ENCODE measurements around the gene FAM136A. TPM values are rescaled to one million over a fixed set of nuclear protein-coding genes. Genes with fewer than 3 reads are reported as not detected.

Gene FAM136A
- 48.8 and 49.6 TPM in 2 replicates for total RNA-seq

DNA sequence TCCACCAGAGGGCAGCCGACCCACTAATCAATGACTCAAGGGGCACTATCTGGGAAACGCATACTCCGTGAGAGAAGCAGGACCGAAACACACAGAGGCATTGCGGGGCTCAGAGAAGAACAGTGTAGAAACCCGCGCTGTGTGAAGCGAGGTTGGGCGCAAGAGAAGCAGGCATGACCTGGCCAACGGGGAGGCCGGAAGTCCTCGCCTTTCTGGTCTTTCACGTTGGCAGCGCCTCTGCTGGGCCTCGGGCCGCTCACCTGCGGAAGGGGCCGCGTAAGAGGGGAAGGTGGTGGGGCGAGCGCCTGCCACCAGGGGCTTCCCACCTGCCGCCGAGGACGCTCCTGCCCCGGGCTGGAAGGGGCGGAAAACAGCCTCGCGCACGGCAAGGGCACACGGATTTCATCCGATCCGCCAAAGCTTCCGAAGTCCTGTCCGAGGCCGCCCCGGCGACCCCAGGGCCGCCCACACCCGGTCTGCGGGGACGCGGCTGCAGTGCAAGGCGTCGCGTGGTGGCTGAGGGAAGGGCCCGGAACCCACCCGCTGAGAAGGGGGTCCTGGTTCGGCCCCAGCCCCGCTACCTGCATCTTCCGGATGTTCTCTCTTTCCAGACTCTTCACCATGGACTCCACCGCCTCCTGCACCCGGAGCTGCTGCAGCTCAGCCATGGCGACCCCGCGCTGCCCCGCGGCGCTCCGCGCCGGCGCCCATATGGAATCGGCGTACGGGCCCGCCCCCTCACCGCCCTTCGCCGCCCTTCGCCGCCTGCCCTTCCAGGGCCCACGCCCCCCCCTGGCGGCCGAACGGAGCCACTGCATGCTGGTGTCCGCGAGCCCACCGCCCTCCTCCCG is at the start of gene FAM136A:
TSS of gene FAM136A (minus strand) at position 724 of the 851 bp plus-strand sequence. CDS start at position 668, 56 bp downstream.
- intact Hi-C loops (cut with micrococcal nuclease) = loop anchor here (1.0 to 5.0 kb wide), 6 partner anchors 8 to 571 kb away; partner anchors contain the start of genes SNRPG, TGFA and TIA1

DNA sequence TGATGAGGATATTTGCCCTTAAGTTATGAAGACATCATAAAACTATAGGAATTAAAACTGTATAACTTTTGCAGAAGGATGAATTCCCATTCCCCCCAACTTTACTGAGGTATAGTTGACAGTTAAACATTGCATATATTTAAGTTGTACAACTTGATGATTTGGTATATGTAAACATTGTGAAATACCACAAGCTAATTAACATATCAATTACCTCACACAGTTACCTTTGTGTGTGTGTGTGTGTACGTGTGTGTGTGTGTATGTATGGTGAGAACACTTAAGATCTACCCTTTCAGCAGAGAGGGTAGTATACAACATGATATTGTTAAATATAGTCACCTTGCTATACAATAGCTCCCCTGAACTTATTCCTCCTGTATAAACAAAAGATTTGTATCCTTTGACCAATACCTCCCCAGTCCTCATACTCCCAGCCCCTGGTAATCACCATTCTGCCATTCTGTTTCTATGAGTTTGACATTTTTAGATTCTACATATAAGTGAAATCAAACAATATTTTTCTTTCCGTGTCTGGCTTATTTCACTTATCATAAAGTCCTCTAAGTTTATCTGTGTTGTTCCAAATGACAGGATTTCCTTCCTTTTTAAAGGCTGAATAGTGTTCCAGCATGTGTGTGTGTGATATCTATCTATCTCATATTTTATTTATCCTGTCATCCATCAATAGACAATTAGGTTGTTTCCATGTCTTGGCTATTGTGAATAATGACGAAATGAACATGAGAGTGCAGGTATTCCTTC is 48.2 kb upstream of the FAM136A start:
- intact Hi-C loops (cut with micrococcal nuclease) = no loop called here

GRCh38 chr2:70347831-70348230 is 46.0 kb upstream of the FAM136A start:
- intact Hi-C loops (cut with micrococcal nuclease) = no loop called here

- intact Hi-C loops (cut with micrococcal nuclease) = no loop called here
These were observed 42.3 kb upstream of the FAM136A start for GRCh38 chr2:70344195-70344594.

GRCh38 chr2:70341477-70341765 is 39.6 kb upstream of the FAM136A start:
- intact Hi-C loops (cut with micrococcal nuclease) = loop anchor here (1.0 to 2.0 kb wide), 2 partner anchors 276 to 307 kb away; no protein-coding TSS in a partner anchor

DNA sequence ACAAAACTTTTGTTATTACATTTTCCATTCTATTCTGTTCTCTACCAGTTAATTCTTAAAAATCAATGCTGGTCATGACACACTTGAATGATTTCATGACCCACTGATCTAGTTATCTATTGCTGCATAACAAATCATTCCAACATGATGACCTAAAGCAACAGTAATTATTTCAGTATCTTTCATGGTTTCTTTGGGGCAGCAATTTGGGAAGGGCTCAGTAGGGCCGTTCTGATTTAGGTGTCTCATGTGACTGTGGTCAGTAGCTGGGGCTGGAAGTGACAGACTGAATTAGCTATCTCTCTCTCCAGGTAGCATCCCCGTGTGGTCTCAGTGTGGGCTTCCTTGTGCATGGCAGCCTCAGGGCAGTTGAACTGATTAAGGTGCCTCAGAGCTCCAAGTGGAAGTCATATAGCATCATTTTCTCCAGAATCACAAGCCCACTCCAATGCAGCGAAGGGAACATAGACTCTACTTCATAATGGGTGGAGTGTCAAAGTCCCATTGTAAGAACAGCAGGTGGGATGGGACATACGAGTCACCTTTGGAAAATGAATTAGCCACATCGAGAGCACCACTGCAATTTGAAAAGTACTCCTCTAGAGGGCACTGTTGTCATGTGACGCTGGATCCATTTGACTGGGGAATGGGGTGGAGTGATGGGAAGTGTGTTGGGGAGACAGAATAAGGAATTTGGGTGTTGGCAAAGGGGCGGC is 39.1 kb upstream of the FAM136A start:
- intact Hi-C loops (cut with micrococcal nuclease) = loop anchor here (1.0 to 2.0 kb wide), 2 partner anchors 276 to 308 kb away; no protein-coding TSS in a partner anchor

DNA sequence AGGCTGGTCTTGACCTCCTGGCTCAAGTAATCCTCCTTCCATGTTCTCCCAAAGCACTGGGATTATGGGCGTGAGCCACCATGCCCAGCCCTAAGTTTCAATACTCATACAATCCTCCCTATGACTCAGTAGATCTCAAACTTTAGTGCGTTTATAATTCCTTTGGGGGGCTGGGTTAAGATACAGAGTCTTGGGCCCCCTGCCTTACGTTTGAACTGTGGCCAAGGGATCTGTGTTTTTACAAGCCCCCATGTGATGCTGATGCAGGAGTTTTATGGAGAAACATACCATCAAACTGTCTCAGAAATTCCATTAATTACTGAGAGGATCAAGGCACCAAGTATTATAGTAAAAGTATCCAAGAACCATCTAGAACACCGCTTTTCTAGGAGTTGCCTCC is 38.2 kb upstream of the FAM136A start:
- intact Hi-C loops (cut with micrococcal nuclease) = loop anchor here (2.0 kb wide), 1 partner anchor 309 kb away; no protein-coding TSS in a partner anchor

DNA sequence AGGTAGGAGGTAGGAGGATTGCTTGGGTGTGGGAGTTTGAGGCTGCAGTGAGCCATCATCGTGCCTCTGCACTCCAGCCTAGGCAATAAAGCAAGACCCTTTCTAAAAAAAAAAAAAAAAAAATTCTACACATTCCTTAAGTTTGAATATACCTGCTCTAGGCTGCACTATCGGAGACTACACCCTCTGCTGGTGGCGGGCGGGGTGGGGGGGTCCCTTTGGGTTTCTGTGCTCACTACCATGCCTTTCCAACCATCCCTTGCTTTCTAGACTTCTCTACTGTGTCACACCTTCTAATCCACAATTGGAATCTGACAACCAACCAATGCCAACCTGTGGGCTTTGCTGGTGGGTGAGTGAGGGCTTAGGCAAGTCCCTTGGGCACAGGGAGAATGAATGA is 34.7 kb upstream of the FAM136A start:
- intact Hi-C loops (cut with micrococcal nuclease) = no loop called here

DNA sequence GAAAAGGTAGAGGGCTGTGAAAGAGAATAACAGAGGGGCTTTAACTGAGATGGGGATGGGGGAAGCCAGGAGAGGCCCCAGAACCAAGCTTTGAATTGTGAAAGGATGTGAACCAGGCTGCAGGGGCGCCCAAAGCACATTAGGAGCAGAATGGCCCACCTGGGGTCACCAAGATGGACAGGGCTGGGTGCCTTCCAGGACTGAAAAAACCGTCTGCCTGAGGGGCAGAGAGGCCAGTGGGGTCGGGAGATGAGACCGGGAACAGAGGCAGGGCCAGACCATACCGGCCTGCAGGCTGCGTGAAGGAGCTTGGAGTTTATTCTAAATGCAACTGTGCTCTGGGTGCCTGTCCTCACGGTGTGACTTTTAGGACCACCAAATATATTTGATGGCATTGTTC is 29.1 kb upstream of the FAM136A start:
- intact Hi-C loops (cut with micrococcal nuclease) = no loop called here

GRCh38 chr2:70330476-70330875 is 28.6 kb upstream of the FAM136A start:
- intact Hi-C loops (cut with micrococcal nuclease) = no loop called here

- intact Hi-C loops (cut with micrococcal nuclease) = no loop called here
These were observed 27.2 kb upstream of the FAM136A start for GRCh38 chr2:70328921-70329561.

- intact Hi-C loops (cut with micrococcal nuclease) = no loop called here
These were observed 24.0 kb upstream of the FAM136A start for GRCh38 chr2:70325875-70326274.

GRCh38 chr2:70322518-70322917 is 20.7 kb upstream of the FAM136A start:
- intact Hi-C loops (cut with micrococcal nuclease) = no loop called here

- intact Hi-C loops (cut with micrococcal nuclease) = no loop called here
These were observed 19.5 kb upstream of the FAM136A start for GRCh38 chr2:70321370-70321769.

DNA sequence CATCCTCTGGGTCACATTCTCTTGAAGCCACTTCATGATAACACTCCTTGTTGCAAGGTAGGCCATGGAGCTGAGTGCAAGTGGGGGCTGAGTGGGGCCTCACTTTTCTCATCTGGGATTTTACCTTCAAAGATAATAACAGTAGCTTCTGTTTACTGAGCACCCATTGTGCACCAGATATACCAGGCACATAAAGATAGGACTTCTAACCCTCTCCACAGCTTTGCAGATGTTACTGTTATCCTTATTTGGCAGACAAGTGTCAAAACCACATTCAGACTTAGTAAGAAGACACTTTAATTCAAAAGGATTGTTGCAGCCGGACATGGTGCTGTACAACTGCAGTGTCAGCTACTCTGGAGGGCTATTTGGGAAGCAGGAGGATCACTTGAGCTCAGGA is 12.8 kb upstream of the FAM136A start:
- intact Hi-C loops (cut with micrococcal nuclease) = no loop called here

DNA sequence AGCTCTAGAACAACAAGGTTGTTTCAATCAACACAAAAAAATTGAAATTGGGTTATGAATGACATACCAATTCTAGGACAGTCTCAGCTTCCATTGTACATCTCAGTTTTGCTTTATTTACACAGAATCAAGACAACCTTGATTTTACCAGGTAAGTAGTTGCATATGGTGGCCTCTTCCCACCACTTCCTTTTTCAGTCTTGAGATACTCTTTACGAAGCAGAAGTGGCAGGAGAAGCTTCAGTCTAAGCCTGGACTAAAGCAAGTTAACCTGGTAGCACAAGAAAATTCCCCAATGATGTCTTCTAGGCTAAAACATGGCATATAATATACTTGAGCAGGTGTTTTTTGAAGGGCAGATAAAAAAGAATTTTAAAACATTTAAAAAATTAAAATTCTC is 10.7 kb upstream of the FAM136A start:
- intact Hi-C loops (cut with micrococcal nuclease) = no loop called here

DNA sequence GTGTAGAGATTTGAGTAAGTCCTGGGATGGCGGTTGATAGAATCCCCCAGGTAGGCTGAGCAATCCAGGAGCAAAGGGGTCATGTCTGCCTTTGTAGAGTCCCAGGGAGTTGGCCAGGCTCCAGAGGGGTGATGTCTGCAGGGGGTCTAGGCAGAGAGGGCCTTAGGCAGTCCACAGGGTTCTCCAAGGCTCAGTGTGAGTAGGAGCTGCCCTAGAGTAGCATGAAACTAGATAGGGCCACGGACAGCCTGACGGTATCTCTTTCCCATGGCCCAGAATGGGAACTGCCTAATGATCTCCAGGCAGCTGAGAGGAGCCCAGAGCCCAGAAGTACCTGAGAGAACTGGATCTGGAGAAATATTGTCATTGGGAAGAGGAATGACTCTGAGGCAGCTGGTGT is 9.0 kb upstream of the FAM136A start:
- intact Hi-C loops (cut with micrococcal nuclease) = no loop called here

DNA sequence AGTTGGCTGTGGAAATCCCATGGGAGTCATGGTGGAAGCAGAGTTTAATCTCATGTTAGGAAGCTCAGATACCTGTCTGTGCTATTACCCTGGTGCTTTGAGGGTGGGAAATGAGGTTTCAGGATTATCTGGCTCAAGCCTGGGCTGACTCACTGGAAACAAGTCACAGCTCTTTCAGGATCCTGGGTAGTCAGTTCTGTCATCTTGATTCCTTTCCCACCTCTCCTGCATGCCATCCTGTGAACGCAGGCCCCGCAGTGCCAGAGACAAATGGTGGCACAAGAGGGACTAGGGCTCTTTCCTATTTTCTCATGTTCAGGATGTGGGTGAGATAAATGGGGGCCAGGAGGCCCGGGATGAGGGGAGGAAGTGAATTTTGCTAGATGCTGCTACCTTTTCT is 3.7 kb upstream of the FAM136A start:
- intact Hi-C loops (cut with micrococcal nuclease) = loop anchor here (2.0 kb wide), 1 partner anchor 641 kb away; no protein-coding TSS in a partner anchor

DNA sequence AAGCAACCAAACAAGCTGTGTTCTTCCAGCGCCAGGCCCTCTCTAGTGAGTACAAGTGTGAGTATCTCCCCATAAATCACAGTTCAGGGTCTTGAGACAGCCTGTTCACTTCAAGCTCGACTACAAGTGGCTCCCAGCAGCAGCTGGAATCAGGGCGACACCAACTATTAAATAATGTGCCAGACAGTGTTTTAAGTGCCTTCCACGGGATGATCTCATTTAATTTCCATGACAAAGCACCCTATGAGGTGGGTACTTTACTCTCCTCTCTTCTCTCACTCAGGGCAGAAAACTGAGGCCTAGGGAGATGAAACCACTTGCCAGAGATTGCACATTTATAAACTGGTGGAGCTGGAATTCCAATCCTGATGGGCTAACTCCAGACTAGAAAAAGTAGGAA is 2.6 kb upstream of the FAM136A start:
- intact Hi-C loops (cut with micrococcal nuclease) = loop anchor here (1.0 to 5.0 kb wide), 6 partner anchors 248 to 642 kb away; partner anchors contain the start of gene TGFA

DNA sequence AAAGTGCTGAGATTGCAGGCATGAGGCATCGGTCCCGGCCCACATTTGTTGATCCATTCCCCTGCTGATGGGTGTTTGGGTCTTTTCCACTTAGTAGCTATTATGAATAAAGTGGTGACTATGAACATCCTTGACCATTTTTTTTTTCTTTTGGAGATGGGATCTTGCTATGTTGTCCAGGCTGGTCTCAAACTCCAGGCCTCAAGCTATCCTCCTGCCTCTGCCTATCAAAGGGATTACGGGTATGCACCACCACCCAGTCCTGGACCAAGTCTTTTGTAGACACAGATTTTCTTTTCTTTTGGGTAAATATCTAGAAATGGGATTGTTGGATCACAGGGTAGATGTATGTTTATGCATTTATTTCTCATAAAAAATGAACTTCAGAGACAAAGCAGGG is 1.3 kb upstream of the FAM136A start:
- intact Hi-C loops (cut with micrococcal nuclease) = loop anchor here (2.0 to 5.0 kb wide), 4 partner anchors 54 to 569 kb away; partner anchors contain the start of genes TGFA and TIA1

GRCh38 chr2:70302195-70302546 is 304 bp upstream of the FAM136A start:
- intact Hi-C loops (cut with micrococcal nuclease) = loop anchor here (1.0 to 5.0 kb wide), 5 partner anchors 53 to 570 kb away; partner anchors contain the start of genes TGFA and TIA1
